ENCODE measurements around the gene ADARB1. TPM values are rescaled to one million over a fixed set of nuclear protein-coding genes. Genes with fewer than 3 reads are reported as not detected.

The ADARB1 gene
- total and polyA plus RNA-seq, 9 of the 15 experiments (the other 6 are each of a cell fraction or from before 2014, with no cell fraction given), result 6.7 to 16.0 (median 8.3) TPM

DNA sequence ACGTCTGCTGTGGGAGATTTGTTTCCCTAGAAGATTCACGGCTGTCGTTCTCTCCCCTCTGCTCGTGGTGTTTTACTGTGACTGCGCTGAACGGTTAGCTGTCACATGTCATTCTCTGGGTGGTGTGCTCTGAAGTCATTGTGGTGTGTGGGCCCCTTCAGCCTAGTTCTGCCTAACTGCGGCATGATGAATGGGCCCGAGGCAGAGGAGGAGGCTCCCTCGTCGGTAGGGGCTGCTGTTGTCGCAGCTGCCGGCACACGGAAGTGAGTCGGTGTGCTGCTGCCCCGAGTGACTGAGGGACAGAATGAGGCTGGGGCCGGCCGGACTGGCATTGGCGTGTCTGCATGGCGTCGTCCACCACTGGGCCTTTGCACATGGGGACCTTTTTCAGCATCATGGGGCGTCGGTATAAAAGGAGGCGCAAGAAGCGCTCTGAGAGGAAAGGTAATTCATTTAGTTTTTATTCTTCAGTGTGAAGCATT is 77.9 kb downstream of the ADARB1 start (continued):
- TF ChIP-seq SNRNP70 (optimal IDR thresholded peaks at IDR 0.05; ENCODE audit: low read depth, low read length) (no peak), SREBF1 (IDR thresholded peaks at IDR 0.05; ENCODE audit: borderline replicate concordance, low read depth, low read length) (no peak), CXXC5 (CRISPR knock-in tag; IDR thresholded peaks at IDR 0.05) (peak; percentile 81), HDAC3 (IDR thresholded peaks at IDR 0.05; ENCODE audit: borderline replicate concordance, partially characterized antibody) (no peak), PTBP1 (IDR thresholded peaks at IDR 0.05; ENCODE audit: low read depth, low read length) (0 out of 2 replicates have a peak, but pooled peaks have one; percentile 69), EWSR1 (IDR thresholded peaks at IDR 0.05; ENCODE audit: borderline replicate concordance, low read depth, partially characterized antibody) (no peak), POLR3A (IDR thresholded peaks at IDR 0.05; ENCODE audit: borderline replicate concordance, extremely low read depth, insufficient read depth, insufficient read length) (no peak), CBFB (CRISPR knock-in tag; IDR thresholded peaks at IDR 0.05) (no peak), NBN (IDR thresholded peaks at IDR 0.05; ENCODE audit: low read depth) (peak; percentile 49; the same call in 1 of the 2 replicates), YY1 (IDR thresholded peaks at IDR 0.05; ENCODE audit: borderline replicate concordance in 1 of 3, control insufficient read depth in 1 of 3, extremely low read depth in 1 of 3, insufficient read depth in 3 of 3, insufficient read length in 1 of 3, insufficient replicate concordance in 2 of 3, low read depth in 1 of 3, low read length in 2 of 3) (peak in 2 of 3 experiments; percentile 43 to 68), MCM3 (IDR thresholded peaks at IDR 0.05) (no peak), ZKSCAN3 (CRISPR knock-in tag; IDR thresholded peaks at IDR 0.05) (no peak), ZNF143 (CRISPR knock-in tag; IDR thresholded peaks at IDR 0.05) (no peak), ZKSCAN1 (IDR thresholded peaks at IDR 0.05; ENCODE audit: low read depth, low read length) (peak; percentile 60), ZNF184 (CRISPR knock-in tag; IDR thresholded peaks at IDR 0.05) (no peak), ZNF12 (CRISPR knock-in tag; IDR thresholded peaks at IDR 0.05) (0 out of 2 replicates have a peak, but pooled peaks have one; percentile 85)
- TF ChIP-seq, protein P1, sequence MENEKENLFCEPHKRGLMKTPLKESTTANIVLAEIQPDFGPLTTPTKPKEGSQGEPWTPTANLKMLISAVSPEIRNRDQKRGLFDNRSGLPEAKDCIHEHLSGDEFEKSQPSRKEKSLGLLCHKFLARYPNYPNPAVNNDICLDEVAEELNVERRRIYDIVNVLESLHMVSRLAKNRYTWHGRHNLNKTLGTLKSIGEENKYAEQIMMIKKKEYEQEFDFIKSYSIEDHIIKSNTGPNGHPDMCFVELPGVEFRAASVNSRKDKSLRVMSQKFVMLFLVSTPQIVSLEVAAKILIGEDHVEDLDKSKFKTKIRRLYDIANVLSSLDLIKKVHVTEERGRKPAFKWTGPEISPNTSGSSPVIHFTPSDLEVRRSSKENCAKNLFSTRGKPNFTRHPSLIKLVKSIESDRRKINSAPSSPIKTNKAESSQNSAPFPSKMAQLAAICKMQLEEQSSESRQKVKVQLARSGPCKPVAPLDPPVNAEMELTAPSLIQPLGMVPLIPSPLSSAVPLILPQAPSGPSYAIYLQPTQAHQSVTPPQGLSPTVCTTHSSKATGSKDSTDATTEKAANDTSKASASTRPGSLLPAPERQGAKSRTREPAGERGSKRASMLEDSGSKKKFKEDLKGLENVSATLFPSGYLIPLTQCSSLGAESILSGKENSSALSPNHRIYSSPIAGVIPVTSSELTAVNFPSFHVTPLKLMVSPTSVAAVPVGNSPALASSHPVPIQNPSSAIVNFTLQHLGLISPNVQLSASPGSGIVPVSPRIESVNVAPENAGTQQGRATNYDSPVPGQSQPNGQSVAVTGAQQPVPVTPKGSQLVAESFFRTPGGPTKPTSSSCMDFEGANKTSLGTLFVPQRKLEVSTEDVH (IDR thresholded peaks at IDR 0.05; ENCODE audit: low read depth, partially characterized antibody), result peak; percentile 33
- TF ChIP-seq, protein P2, sequence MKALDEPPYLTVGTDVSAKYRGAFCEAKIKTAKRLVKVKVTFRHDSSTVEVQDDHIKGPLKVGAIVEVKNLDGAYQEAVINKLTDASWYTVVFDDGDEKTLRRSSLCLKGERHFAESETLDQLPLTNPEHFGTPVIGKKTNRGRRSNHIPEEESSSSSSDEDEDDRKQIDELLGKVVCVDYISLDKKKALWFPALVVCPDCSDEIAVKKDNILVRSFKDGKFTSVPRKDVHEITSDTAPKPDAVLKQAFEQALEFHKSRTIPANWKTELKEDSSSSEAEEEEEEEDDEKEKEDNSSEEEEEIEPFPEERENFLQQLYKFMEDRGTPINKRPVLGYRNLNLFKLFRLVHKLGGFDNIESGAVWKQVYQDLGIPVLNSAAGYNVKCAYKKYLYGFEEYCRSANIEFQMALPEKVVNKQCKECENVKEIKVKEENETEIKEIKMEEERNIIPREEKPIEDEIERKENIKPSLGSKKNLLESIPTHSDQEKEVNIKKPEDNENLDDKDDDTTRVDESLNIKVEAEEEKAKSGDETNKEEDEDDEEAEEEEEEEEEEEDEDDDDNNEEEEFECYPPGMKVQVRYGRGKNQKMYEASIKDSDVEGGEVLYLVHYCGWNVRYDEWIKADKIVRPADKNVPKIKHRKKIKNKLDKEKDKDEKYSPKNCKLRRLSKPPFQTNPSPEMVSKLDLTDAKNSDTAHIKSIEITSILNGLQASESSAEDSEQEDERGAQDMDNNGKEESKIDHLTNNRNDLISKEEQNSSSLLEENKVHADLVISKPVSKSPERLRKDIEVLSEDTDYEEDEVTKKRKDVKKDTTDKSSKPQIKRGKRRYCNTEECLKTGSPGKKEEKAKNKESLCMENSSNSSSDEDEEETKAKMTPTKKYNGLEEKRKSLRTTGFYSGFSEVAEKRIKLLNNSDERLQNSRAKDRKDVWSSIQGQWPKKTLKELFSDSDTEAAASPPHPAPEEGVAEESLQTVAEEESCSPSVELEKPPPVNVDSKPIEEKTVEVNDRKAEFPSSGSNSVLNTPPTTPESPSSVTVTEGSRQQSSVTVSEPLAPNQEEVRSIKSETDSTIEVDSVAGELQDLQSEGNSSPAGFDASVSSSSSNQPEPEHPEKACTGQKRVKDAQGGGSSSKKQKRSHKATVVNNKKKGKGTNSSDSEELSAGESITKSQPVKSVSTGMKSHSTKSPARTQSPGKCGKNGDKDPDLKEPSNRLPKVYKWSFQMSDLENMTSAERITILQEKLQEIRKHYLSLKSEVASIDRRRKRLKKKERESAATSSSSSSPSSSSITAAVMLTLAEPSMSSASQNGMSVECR (CRISPR knock-in tag; IDR thresholded peaks at IDR 0.05), result no peak; the same call in 1 of the 2 replicates
- TF ChIP-seq, protein P3, sequence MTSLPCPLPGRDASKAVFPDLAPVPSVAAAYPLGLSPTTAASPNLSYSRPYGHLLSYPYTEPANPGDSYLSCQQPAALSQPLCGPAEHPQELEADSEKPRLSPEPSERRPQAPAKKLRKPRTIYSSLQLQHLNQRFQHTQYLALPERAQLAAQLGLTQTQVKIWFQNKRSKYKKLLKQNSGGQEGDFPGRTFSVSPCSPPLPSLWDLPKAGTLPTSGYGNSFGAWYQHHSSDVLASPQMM (CRISPR knock-in tag; IDR thresholded peaks at IDR 0.05), result no peak

All from K562 (cell line).